ENCODE results near the gene PPP1CB.

The PPP1CB gene

GRCh38 chr2:28821295-28821958 lies 69.8 kb downstream of the PPP1CB start:
- POLR2A ChIA-PET: no interaction called here
- no peak for DNase-seq (ENCODE audit: low read depth, low spot score)
- no peak overlapping the region for H3K4me3 ChIP-seq (ENCODE audit: low read depth, low read length)
- CTCF ChIA-PET: interaction anchor here (0.6 to 2.9 kb wide), 34 partner anchors 9 to 1251 kb away, joined by 3 to 29 read pairs (median 4); partner anchors contain the start of gene SPDYA
- TF ChIP-seq CTCF (IDR thresholded peaks at IDR 0.05; ENCODE audit: insufficient read depth, low read length, missing control alignments): peak; percentile 61

- TF ChIP-seq CTCF (IDR thresholded peaks at IDR 0.05; ENCODE audit: insufficient read depth, low read length, missing control alignments): no peak
- POLR2A ChIA-PET: no interaction called here
These were observed 70.4 kb downstream of the PPP1CB start for GRCh38 chr2:28822036-28822435.

GRCh38 chr2:28824207-28824606 lies 72.6 kb downstream of the PPP1CB start:
- DNase-seq (ENCODE audit: low read depth, low spot score): no peak
- ChIA-PET CTCF (interaction anchor here (0.7 to 2.7 kb wide), 4 partner anchors 10 to 1324 kb away, joined by 3 to 8 read pairs (median 4); no protein-coding TSS in a partner anchor), POLR2A (no interaction called here)
- no peak overlapping the region for H3K4me3 ChIP-seq (ENCODE audit: low read depth, low read length)
- no peak for TF ChIP-seq CTCF (IDR thresholded peaks at IDR 0.05; ENCODE audit: insufficient read depth, low read length, missing control alignments)

More at GRCh38 chr2:28822036-28822435, 70.4 kb downstream of the PPP1CB start:
- H3K4me3 ChIP-seq (ENCODE audit: low read depth, low read length): no peak overlapping the region
- DNase-seq (ENCODE audit: low read depth, low spot score): no peak
- CTCF ChIA-PET: interaction anchor here (0.6 to 2.7 kb wide), 13 partner anchors 11 to 1250 kb away, joined by 3 to 8 read pairs (median 4); partner anchors contain the start of gene SPDYA

- no peak overlapping the region for H3K4me3 ChIP-seq (ENCODE audit: low read depth, low read length)
- DNase-seq (ENCODE audit: low read depth, low spot score): no peak
- ChIA-PET POLR2A (no interaction called here), CTCF (interaction anchor here (1.3 to 1.8 kb wide), 2 partner anchors 9 to 24 kb away, joined by 3 to 4 read pairs; no protein-coding TSS in a partner anchor)
- no peak for TF ChIP-seq CTCF (IDR thresholded peaks at IDR 0.05; ENCODE audit: insufficient read depth, low read length, missing control alignments)
These were observed 73.2 kb downstream of the PPP1CB start for GRCh38 chr2:28824870-28825269.

- CTCF ChIA-PET: no interaction called here
- no peak for DNase-seq (ENCODE audit: low read depth, low spot score)
- no peak overlapping the region for H3K4me3 ChIP-seq (ENCODE audit: low read depth, low read length)
- POLR2A ChIA-PET: no interaction called here
- TF ChIP-seq CTCF (IDR thresholded peaks at IDR 0.05; ENCODE audit: insufficient read depth, low read length, missing control alignments): no peak
These were observed 76.8 kb downstream of the PPP1CB start for GRCh38 chr2:28828382-28828781.

- no peak overlapping the region for H3K4me3 ChIP-seq (ENCODE audit: low read depth, low read length)
- DNase-seq (ENCODE audit: low read depth, low spot score): no peak
- POLR2A ChIA-PET: no interaction called here
- no peak for TF ChIP-seq CTCF (IDR thresholded peaks at IDR 0.05; ENCODE audit: insufficient read depth, low read length, missing control alignments)
- CTCF ChIA-PET: interaction anchor here (0.7 to 1.7 kb wide), 4 partner anchors 10 to 32 kb away, joined by 3 to 6 read pairs (median 4); no protein-coding TSS in a partner anchor
These were observed 82.3 kb downstream of the PPP1CB start for GRCh38 chr2:28833740-28834470.

Data from AG04449 (cell line).